Endodermal cell (in vitro differentiated cells): Measurements from ENCODE around the gene ZIC3. TPM values are rescaled to one million over a fixed set of nuclear protein-coding genes. Genes with fewer than 3 reads are reported as not detected.

Source experiments
- DNase-seq: peaks from one replicate; pipeline ENCODE4 v3.0.0-alpha.2; 2017
- H3K27ac ChIP-seq: 2 replicates; pipeline ENCODE4 v1.5.1; 2013; ENCODE audit warnings: mild to moderate bottlenecking, low read depth, low read length, moderate library complexity
- H3K27me3 ChIP-seq: 2 replicates; pipeline ENCODE4 v1.6.1; 2013; ENCODE audit warnings: mild to moderate bottlenecking, low read length, moderate library complexity; ENCODE audit not compliant: insufficient read depth, control insufficient read depth, poor library complexity, severe bottlenecking
- H3K36me3 ChIP-seq: 2 replicates; pipeline ENCODE4 v1.7.0; 2013; ENCODE audit warnings: mild to moderate bottlenecking, low read length, moderate library complexity; ENCODE audit not compliant: control insufficient read depth, insufficient read depth
- H3K4me1 ChIP-seq: one replicate; pipeline ENCODE4 v1.7.0; 2013; ENCODE audit warnings: low read length; ENCODE audit not compliant: control insufficient read depth, insufficient read depth
- H3K4me3 ChIP-seq: 2 replicates; pipeline ENCODE4 v1.5.1; 2013; ENCODE audit warnings: mild to moderate bottlenecking, low read length, moderate library complexity
- H3K9ac ChIP-seq: 2 replicates; pipeline ENCODE4 v1.6.1; 2013; ENCODE audit warnings: mild to moderate bottlenecking, low read length, moderate library complexity; ENCODE audit not compliant: poor library complexity, severe bottlenecking; ENCODE audit errors: extremely low read depth
- H3K9me3 ChIP-seq: 2 replicates; pipeline ENCODE4 v1.6.1; 2013; ENCODE audit warnings: mild to moderate bottlenecking, low read length, moderate library complexity; ENCODE audit not compliant: control insufficient read depth
- H3K27ac Mint-ChIP-seq: 2 replicates; pipeline ENCODE4 v1.8.0; 2020; ENCODE audit warnings: mixed read lengths
- H3K27me3 Mint-ChIP-seq: 2 replicates; pipeline ENCODE4 v1.8.0; 2021; ENCODE audit warnings: mild to moderate bottlenecking, mixed read lengths; ENCODE audit not compliant: insufficient read depth
- H3K36me3 Mint-ChIP-seq: 2 replicates; pipeline ENCODE4 v1.8.0; 2020; ENCODE audit warnings: low read depth, mixed read lengths
- H3K4me1 Mint-ChIP-seq: 2 replicates; pipeline ENCODE4 v1.8.0; 2020; ENCODE audit warnings: mixed read lengths
- H3K4me3 Mint-ChIP-seq: 2 replicates; pipeline ENCODE4 v1.8.0; 2020; ENCODE audit warnings: mild to moderate bottlenecking, moderate library complexity, mixed read lengths
- H3K9me3 Mint-ChIP-seq: 2 replicates; pipeline ENCODE4 v1.8.0; 2020; ENCODE audit warnings: mild to moderate bottlenecking, mixed read lengths
- WGBS, 2 experiments: methylation state at CpG; one replicate each; pipeline versions ENCODE4 v1.1.5 to v1.1.7; 2013; ENCODE audit warnings: missing lambda C conversion rate in 2 of 2, mixed read lengths in 1 of 2; ENCODE audit not compliant: insufficient coverage in 1 of 2, insufficient read length in 1 of 2; 5-methylcytosine and 5-hydroxymethylcytosine counted together
- total RNA-seq, 2 donors: library from RNA; stranded (reverse); fragmentation: NEBNext Ultra II Directional in 1 of 2; extraction: Animal tissue kit (Norgen Biotek cat#: 25700) in 1 of 2; gene quantifications; 2 replicates in 1 of 2; 3 replicates in 1 of 2; pipeline ENCODE4 v1.2.1, GENCODE V29; 2021
- TF ChIP-seq, protein P1 (sequence below): fragments of 200-600 bp; sonication (generic); conservative IDR thresholded peaks from 2 replicates; pipeline ENCODE4 v1.5.0; 2021; ENCODE audit warnings: antibody characterized with exemption, mild to moderate bottlenecking

Gene ZIC3
- total RNA-seq, 2 donors from 2014 or later = 129 to 130 TPM

DNA sequence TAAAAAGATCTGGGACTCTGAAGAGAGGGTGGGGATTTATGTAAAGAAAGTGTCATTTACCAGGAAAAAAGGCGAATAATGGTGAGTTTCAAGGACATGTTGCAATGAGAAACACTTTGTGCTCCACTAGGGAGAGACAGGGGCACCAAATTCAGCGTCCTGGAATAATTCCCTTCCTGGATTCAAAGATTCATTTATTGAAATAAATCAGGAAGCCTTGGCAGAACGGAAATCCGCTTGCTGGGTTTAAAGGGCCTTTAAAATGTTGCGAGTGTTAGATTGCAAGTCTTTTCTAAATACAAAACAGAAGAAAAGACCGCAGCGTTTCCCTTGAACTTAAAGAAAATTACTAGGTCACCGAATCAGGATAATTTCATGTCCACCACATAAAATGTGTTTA, 3.8 kb upstream of the ZIC3 start:
- peaks cover 58% of the 10 kb centered on the region for H3K9me3 Mint-ChIP-seq
- DNase-seq = no peak
- peaks cover 14% of the 10 kb centered on the region for H3K4me1 Mint-ChIP-seq
- H3K9ac ChIP-seq = no peak overlapping the region
- no peaks in the 10 kb centered on the region for H3K27me3 ChIP-seq
- H3K4me3 Mint-ChIP-seq = peak overlapping the region; percentile 98
- H3K27me3 Mint-ChIP-seq = no peaks in the 10 kb centered on the region
- H3K27ac Mint-ChIP-seq = no peak overlapping the region
- no peaks in the 10 kb centered on the region for H3K9me3 ChIP-seq
- 21 to 33% methylated on average over 1 to 5 of the region's 8 CpGs for WGBS, 2 experiments
- H3K36me3 ChIP-seq = no peaks in the 10 kb centered on the region
- no peaks in the 10 kb centered on the region for H3K36me3 Mint-ChIP-seq
- H3K4me1 ChIP-seq = no peaks in the 10 kb centered on the region
- TF ChIP-seq, protein P1, sequence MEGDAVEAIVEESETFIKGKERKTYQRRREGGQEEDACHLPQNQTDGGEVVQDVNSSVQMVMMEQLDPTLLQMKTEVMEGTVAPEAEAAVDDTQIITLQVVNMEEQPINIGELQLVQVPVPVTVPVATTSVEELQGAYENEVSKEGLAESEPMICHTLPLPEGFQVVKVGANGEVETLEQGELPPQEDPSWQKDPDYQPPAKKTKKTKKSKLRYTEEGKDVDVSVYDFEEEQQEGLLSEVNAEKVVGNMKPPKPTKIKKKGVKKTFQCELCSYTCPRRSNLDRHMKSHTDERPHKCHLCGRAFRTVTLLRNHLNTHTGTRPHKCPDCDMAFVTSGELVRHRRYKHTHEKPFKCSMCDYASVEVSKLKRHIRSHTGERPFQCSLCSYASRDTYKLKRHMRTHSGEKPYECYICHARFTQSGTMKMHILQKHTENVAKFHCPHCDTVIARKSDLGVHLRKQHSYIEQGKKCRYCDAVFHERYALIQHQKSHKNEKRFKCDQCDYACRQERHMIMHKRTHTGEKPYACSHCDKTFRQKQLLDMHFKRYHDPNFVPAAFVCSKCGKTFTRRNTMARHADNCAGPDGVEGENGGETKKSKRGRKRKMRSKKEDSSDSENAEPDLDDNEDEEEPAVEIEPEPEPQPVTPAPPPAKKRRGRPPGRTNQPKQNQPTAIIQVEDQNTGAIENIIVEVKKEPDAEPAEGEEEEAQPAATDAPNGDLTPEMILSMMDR = no peak
- peak overlapping the region; percentile 89 for H3K4me3 ChIP-seq
- no peak overlapping the region for H3K27ac ChIP-seq

DNA sequence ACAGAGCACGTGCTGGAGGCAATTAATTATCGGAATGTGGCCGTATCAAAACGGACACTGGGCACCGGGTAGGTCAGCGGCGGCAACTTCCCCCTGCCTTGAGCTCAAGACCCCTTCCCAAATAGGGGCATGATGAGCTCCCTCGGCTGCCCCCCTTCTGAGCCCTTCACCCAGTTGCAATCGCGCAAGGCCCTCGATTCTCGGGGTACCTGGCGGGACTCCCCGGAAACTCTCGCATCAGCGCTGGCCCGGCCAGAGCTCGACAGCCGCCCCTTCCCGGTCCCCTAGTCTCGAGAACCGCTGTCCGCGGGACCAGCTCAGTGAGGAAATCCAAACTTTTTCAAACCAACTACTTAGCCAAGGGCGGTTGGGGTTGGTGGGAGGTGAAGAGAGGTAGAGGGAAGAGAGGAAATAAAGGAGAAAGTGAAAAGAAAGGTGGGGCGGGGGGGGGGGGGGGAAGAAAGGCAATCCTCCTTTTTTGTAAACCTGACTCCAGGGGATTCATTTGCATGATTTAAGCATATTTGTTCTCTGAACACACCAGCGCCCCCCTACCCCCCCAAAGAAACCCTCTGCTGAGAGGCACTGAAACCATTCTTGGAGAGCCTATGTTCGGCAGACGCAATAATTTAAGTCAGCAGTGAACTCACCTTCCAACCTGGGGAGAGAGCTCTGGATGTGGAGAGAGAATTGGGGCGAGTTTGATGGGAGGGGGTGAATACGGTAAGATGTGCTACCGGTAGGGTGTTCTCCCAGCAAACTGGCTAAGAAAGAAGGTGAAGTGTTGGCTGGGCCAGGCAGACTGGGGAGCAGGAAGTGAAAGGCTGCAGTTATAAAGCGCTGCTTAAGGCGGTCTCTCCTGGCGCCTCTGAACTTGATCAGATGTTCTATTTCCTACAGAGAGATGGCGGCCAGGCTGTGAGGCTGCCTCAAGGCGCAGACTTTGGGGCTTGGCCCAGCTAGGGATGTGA, 2.0 kb upstream of the ZIC3 start:
- no peaks in the 10 kb centered on the region for H3K9me3 ChIP-seq
- TF ChIP-seq, protein P1 = no peak
- H3K27ac ChIP-seq = peak overlapping the region; percentile 2
- Mint-ChIP-seq H3K27ac (peak overlapping the region; percentile 89), H3K4me1 (peaks cover 8% of the 10 kb centered on the region), H3K36me3 (peaks cover 16% of the 10 kb centered on the region), H3K27me3 (no peaks in the 10 kb centered on the region), H3K4me3 (peak overlapping the region; percentile 98), H3K9me3 (peaks cover 62% of the 10 kb centered on the region)
- H3K4me3 ChIP-seq = peak overlapping the region; percentile 89
- no peaks in the 10 kb centered on the region for H3K4me1 ChIP-seq
- H3K27me3 ChIP-seq = no peaks in the 10 kb centered on the region
- H3K9ac ChIP-seq = peak overlapping the region; percentile 35
- DNase-seq = peak; percentile 77
- peaks cover 14% of the 10 kb centered on the region for H3K36me3 ChIP-seq
- WGBS, 2 experiments = 2 to 20% methylated on average over 5 to 31 of the region's 37 CpGs

DNA sequence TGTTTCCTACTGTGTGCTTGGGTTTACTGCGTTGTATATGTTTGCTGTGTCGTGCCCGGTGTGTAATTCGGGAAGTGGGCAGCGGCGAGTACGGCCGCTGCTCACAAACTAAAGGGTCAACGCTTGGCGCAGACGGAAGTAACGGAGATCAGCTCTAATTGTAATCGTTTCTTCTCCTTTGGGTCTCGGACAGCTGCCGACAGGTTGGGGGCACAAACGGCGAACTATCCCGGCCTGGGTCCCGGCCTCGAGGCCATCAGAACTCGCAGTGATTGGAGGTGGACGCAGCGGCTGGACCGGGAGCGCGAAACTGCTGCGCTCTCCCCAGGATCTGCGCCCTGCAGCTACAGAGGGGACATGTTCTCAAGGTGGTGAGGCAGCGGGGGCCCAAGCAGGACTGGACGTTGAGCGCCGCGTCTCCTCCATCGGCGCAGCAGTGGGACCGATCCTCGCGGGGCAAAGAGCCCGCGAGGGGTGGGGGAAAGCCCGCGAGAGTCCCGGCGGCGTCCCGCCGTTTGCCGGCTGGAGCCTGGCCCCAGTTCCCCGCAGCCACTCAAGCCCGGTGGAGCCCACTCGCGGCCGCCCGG, 516 bp upstream of the ZIC3 start:
- H3K36me3 ChIP-seq = peaks cover 27% of the 10 kb centered on the region
- no peaks in the 10 kb centered on the region for H3K4me1 ChIP-seq
- peak overlapping the region; percentile 49 for H3K27ac ChIP-seq
- peaks cover 28% of the 10 kb centered on the region for H3K36me3 Mint-ChIP-seq
- no peaks in the 10 kb centered on the region for H3K9me3 ChIP-seq
- peaks cover 8% of the 10 kb centered on the region for H3K4me1 Mint-ChIP-seq
- no peaks in the 10 kb centered on the region for H3K27me3 Mint-ChIP-seq
- TF ChIP-seq, protein P1 = no peak
- peak overlapping the region; percentile 89 for H3K4me3 ChIP-seq
- peak overlapping the region; percentile 84 for H3K27ac Mint-ChIP-seq
- peak overlapping the region; percentile 98 for H3K4me3 Mint-ChIP-seq
- peaks cover 55% of the 10 kb centered on the region for H3K9me3 Mint-ChIP-seq
- peak overlapping the region; percentile 34 for H3K9ac ChIP-seq
- WGBS, 2 experiments = 0% methylated on average over 6 to 54 of the region's 54 CpGs
- DNase-seq = peak; percentile 58
- no peaks in the 10 kb centered on the region for H3K27me3 ChIP-seq
